Pons (tissue), 1 donor: ENCODE measurements around the gene KCNIP3.
A peak's percentile ranks its signal among the peaks of the same experiment; 100 is the strongest.
"Not testable (repeated sequence)": the region's sequence is repeated elsewhere in the genome, so short reads cannot be mapped to it uniquely, and the experiment has no call there.

Experiments
- DNase-seq: peaks from one replicate; pipeline ENCODE4 v3.0.0-alpha.2; 2016; ENCODE audit warnings: low spot score

KCNIP3 gene

DNA sequence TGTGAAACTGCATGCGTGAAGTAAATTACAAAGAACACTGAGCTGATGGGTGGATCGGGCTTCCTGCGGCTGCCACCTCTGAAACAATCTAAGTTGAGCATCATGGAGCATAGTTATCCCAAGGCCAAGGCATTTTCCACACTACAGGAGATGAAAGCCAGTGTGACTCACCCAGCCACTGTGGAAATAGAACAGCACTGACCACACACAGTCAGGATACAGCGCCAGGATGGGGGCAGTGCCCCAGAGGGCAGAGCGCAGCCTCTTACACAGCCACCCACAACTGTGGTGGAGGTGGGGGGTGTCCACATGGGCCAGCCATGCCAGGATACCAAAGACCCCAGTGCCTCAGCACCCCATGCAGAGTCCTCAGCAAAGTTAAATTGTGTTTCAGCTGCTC lies 114.1 kb downstream of the KCNIP3 start:
- DNase-seq: not testable (repeated sequence)

DNA sequence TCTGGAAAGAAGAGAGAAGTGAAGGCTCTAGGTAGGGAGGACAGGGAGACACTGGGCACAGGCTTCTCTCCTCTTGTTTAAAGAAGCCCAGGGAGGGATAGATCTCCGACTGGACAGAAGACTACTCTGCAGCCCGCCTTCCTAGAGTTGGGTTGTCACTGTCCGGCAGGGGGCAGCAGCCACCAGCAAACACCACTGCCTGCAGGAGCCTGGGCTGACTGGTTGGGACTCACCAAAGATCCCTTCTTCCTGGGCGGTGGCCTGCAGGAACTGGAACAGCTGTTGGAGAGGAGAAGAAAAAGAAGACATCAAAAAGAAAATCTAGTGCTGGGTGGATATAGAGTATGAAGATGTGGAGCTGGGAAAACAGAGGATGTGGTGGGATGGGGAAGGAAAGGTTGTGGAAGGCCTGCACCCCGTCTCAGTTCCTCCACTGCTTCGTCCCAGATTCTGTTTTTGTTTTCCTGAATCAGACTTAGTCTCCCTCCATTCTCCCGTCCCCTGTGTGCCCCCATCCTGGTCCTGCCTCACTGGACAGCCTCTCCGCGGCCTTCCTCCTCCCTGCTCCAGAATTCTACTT lies 117.0 kb downstream of the KCNIP3 start:
- peak; percentile 78 for DNase-seq

DNA sequence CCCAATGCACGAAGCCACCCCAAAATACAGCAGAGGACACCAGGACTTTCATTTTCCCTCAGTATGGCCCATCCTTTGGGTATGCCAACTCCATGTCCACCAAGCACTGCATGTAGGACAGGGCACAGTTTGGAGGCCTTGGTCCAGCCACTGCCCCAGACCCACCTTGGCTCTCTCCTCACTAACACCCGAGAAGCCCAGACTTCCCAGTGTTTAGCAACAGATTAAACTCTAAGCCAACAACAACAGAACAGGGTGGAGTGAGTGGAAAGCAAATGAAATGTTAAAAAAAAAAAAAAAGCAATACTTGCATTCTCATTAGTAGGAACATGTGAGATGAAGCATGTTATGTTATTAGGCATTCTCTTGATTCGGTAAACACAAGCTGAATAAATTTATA lies 118.0 kb downstream of the KCNIP3 start:
- not testable (repeated sequence) for DNase-seq

DNA sequence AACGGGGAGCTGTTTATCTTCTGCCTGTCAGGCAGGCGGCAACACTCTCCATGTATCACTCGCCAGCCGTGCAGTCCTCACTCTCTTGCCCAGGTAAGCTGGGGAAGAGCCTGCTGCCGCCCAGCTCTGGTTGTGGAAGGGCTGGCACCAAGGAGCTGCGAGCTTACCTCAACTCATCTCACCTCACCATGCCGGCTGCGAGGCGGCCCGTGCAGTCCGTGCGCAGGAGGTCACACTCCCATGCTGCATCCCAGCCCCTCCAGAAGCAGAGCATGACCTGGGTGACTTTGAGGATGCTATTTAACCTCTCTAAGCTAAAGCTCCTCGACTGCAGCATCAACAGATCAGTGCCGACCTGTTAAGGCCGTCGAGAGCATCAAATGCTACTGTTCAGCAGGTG lies 118.4 kb downstream of the KCNIP3 start:
- DNase-seq: not testable (repeated sequence)

DNA sequence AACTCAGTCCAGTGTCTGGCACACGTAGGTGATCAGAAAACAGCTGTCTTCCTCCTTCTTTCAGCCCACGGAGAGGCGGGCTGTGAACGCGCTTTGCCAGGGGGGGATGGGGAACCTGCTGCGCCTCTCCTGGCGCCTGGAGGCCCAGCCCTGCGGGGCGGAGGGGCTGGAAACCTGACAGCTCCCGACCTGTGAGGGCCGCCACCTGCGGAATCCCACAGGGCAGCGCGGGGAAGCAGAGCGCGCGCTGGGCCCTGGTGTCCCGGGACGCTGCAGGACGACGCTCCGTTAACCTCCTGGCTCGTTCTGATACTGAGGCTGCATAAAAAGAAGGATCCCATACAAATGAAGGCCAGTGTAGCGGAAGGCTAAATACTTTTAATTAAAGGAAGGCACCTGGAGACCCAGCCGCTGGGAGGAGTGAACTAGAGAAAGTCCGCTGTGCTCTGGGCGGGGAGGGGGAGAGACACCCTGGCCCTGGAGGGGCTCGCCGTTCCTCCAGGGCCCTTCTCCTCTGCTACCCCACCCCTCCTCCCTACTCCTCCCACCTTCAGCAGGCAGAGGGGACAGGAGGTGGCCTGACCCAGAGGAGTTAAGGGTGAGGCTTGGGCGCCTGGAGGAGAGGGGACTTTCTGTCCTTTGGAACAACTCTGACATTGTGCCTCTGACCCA lies 130.2 kb downstream of the KCNIP3 start:
- DNase-seq: not testable (repeated sequence)

DNA sequence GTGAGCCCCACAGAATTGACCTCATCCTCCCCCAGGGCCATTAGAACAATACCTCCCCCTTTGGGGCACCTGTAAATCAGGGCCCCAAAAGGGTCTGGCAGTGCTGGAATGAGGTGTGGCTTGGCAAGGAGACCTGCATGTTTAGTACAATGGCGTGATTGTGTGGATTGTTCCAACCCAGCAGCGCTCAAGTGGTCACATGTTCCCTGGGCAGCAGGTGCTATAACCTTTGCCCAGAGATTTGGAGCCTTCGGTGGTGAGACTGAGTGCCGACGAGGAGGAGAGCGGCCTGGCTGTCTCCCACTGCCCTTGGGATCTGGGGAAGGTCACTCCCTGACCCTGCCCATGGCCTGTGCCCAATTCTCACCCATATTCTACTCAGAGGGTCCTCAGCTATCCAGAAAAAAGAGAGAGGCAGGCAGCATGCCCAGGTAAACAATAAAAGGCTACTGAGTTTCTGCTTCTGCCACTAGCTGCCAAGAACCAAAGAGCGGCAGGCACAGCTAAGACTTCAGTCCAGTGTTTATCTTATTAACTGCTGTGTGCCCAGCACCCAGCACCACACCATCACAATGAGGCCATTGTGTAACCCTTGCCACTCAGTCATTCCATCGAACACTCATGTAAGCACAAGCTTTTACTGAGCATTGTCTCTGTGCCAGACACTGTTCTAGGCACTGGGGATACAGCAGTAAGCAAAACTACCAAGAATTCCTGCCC lies 132.8 kb downstream of the KCNIP3 start:
- DNase-seq: not testable (repeated sequence)

DNA sequence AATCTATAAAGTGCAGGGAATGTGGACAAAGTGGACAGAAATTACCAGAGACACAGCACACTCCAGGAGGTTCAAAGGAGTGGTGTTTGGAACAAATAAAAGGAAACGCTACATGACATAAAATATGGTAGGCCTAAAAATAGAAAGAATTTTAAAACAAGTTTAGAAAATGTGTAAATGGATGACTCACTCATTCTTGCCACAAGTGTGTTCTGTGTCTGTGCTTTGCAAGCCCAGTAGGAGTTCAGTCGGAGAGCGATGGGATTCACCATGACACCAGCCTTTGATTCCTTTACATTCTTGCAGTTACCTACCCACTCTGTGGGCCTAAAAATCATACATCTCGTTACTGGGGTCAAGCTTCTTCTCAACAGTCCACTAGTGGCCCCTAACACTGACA lies 136.2 kb downstream of the KCNIP3 start:
- not testable (repeated sequence) for DNase-seq

DNA sequence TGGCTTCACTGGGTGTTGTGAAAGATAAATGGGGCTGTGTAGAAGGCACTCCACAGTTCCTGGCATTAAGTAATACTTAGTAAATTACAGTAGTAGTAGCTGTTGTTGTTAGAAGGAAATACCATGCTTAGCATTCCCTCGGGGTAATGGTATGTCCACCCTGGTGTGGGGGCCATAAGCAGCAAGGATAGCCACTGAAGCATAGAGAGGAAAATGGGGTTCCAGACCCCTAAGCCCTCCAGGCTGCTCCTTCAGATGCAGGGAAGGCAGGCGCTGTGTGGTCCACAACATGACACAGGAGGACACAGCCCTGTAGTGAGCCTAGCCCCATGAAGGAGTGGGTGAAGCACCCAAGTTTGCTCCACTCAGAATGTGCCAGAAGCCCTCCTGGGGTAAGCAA lies 136.8 kb downstream of the KCNIP3 start:
- DNase-seq: not testable (repeated sequence)

DNA sequence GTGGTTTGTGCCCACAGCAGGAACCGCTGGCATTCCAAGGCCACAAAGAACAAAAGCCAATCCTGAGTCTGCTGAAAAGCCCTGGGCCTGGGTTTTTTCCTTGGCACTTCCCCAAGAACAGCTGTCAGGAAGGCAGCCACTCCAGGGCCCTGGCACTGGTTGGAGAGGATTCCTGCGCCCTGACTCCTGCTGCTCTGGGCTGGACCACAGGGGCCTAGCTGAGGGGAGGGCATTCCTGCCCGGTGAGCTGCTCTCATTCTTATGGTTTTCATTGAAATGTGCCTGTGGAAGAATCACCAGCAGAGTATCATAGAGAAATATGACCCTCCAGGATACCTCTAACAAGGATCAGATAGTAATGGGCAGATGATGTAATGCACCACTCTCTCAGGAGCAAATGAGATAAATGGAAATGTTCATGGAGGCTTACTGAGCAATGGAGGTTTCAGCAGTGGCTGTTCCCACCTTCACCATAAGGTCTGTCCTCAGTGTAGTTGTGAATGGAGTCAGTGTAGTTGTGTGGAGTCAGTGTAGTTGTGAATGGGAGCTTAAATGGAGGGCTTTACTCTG lies 137.4 kb downstream of the KCNIP3 start:
- not testable (repeated sequence) for DNase-seq

DNA sequence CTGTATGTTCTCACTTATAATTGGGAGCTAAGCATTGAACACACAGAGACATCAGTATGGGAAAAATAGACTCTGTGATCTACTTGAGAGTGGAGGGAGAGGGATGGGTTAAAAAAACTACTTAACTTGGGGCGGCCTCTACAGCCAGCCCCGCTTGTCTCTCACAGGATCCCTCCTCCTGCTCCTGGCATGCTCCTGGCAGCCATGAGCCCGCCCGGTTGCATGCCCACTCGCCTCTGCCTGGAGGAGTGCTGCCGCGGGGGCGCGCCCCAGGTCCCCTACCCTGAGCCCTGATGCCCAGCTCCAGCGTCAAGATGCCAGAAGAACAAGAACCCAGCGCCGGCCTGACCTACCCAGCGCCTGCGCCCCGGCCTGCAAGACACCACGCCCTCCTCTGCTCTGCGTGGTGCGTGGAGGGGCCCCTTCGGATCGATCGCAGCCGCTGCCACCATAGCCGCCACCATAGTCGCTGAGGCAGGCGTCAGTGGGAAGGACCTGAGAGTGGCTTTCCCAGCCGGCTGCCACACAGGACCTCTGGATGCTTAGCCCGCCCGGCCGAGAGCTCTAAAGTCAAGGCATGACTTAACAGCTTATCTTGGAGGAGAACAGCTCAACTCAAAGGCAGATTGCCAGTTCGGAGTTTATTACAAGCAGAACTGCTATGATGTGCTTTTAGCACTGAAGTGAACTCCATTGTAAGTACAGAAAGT lies 138.2 kb downstream of the KCNIP3 start:
- DNase-seq: not testable (repeated sequence)
